Measurements from ENCODE around the gene ATP10A. TPM values are rescaled to one million over a fixed set of nuclear protein-coding genes. Genes with fewer than 3 reads are reported as not detected.

ATP10A gene
- total RNA-seq, 4 donors from 2014 or later, result 1.4 to 10.0 (median 3.6) TPM

DNA sequence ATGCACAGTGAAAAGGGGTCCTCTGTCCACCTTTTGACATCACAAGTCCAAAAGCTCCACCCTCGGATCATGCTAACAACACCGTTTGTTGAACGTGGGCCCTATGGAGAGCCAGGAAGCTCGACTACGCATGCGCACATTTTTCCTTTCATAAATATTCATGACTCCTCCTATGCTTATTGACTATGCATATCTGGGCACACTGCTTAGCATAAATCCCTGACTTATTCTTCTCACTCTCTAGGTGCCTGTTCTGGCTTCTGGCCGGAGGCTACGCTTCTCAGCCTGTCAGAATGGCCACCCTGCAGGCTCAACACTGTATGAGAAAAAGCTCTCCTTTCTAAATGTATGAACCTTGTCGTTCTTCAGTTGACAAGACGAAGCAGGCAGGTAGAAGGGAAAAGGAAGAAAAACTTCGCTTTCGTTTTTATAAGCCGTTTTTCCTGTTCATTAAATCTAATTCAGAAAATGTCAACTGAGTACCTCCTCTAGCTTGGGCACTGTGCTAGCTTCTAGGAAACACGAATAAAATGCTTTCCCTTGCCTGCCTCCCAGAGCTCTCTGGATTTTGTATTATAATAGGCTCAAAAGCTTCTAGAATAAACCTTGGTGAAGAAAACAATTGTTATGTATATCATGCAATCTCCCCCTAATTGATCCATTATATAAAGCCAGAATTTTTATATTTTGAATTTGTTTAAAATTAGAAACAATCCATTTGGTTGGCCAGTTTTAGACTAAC is 207.7 kb downstream of the ATP10A start:
- in situ Hi-C loops (cut with MboI; ENCODE audit: low pct_ligation_motif_present in 1 of 4, low pct_unique_long_range_greater_than_20kb in 1 of 4, low sequenced_read_pairs in 3 of 4), result no loop called here
- H3K4me1 ChIP-seq, result no peaks in the 10 kb centered on the region
- WGBS, 2 donors (ENCODE audit: low coverage in 1 of 2), result 81 to 84% methylated on average over 7 to 14 of the region's 14 CpGs

DNA sequence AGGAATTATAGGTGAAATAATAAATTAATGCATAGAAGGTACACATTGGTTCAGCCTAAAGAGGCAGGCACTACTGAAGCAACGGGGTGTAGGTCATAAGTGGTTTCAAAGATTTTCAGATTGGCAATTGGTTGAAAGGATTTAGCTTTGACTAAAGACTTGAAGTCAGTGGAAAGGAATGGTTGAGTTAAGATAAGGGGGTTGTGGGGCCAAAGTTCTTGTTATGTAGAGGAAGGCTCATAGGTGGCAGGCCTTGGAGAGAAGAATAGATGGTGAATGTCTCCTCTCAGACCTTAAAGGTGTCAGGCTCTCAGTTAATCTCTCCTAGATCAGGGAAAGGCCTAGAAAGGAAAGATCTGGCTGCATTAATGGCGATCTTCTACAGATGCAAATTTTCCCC is 209.8 kb downstream of the ATP10A start:
- Histone ChIP-seq H3K9me3 (no peaks in the 10 kb centered on the region), H3K27me3 (no peaks in the 10 kb centered on the region), H3K4me3 (no peak overlapping the region), H3K36me3 (no peaks in the 10 kb centered on the region), H3K4me1 (no peaks in the 10 kb centered on the region), H3K27ac (no peak overlapping the region)
- TF ChIP-seq POLR2A (IDR thresholded peaks at IDR 0.05) (no peak), EP300 (IDR thresholded peaks at IDR 0.05; ENCODE audit: low read depth) (no peak), POLR2AphosphoS5 (IDR thresholded peaks at IDR 0.05) (no peak)
- TF ChIP-seq, protein P1, sequence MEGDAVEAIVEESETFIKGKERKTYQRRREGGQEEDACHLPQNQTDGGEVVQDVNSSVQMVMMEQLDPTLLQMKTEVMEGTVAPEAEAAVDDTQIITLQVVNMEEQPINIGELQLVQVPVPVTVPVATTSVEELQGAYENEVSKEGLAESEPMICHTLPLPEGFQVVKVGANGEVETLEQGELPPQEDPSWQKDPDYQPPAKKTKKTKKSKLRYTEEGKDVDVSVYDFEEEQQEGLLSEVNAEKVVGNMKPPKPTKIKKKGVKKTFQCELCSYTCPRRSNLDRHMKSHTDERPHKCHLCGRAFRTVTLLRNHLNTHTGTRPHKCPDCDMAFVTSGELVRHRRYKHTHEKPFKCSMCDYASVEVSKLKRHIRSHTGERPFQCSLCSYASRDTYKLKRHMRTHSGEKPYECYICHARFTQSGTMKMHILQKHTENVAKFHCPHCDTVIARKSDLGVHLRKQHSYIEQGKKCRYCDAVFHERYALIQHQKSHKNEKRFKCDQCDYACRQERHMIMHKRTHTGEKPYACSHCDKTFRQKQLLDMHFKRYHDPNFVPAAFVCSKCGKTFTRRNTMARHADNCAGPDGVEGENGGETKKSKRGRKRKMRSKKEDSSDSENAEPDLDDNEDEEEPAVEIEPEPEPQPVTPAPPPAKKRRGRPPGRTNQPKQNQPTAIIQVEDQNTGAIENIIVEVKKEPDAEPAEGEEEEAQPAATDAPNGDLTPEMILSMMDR (IDR thresholded peaks at IDR 0.05), result no peak
- intact Hi-C loops (cut with DNase I; ENCODE audit: low total_unique reads) (no loop called here), in situ Hi-C loops (cut with MboI; ENCODE audit: low pct_ligation_motif_present in 1 of 4, low pct_unique_long_range_greater_than_20kb in 1 of 4, low sequenced_read_pairs in 3 of 4) (no loop called here)
- WGBS, 2 donors (ENCODE audit: low coverage in 1 of 2), result 76% methylated on average over 2 of the region's 2 CpGs
- no peak for DNase-seq

More for the DNA sequence above, 207.7 kb downstream of the ATP10A start:
- DNase-seq, result no peak
- intact Hi-C loops (cut with DNase I; ENCODE audit: low total_unique reads), result no loop called here
- Histone ChIP-seq H3K36me3 (no peaks in the 10 kb centered on the region), H3K27ac (no peak overlapping the region), H3K9me3 (no peaks in the 10 kb centered on the region), H3K4me3 (no peak overlapping the region), H3K27me3 (no peaks in the 10 kb centered on the region)
- TF ChIP-seq POLR2A (IDR thresholded peaks at IDR 0.05), result no peak
- no peak for TF ChIP-seq EP300 (IDR thresholded peaks at IDR 0.05; ENCODE audit: low read depth)

GRCh38 chr15:25652704-25653103 is 210.4 kb downstream of the ATP10A start:
- in situ Hi-C loops (cut with MboI; ENCODE audit: low pct_ligation_motif_present in 1 of 4, low pct_unique_long_range_greater_than_20kb in 1 of 4, low sequenced_read_pairs in 3 of 4), result no loop called here
- no peak overlapping the region for H3K27ac ChIP-seq

GRCh38 chr15:25649390-25649789 is 213.7 kb downstream of the ATP10A start:
- TF ChIP-seq, protein P1 (IDR thresholded peaks at IDR 0.05), result no peak
- TF ChIP-seq POLR2AphosphoS5 (IDR thresholded peaks at IDR 0.05), result no peak
- no peak for TF ChIP-seq EP300 (IDR thresholded peaks at IDR 0.05; ENCODE audit: low read depth)
- TF ChIP-seq POLR2A (IDR thresholded peaks at IDR 0.05), result no peak
- H3K27me3 ChIP-seq, result no peaks in the 10 kb centered on the region
- DNase-seq, result no peak
- WGBS, 2 donors (ENCODE audit: low coverage in 1 of 2), result 46 to 49% methylated on average over 2 of the region's 2 CpGs
- no peak overlapping the region for H3K4me3 ChIP-seq
- intact Hi-C loops (cut with DNase I; ENCODE audit: low total_unique reads) (no loop called here), in situ Hi-C loops (cut with MboI; ENCODE audit: low pct_ligation_motif_present in 1 of 4, low pct_unique_long_range_greater_than_20kb in 1 of 4, low sequenced_read_pairs in 3 of 4) (no loop called here)
- H3K36me3 ChIP-seq, result no peaks in the 10 kb centered on the region
- H3K27ac ChIP-seq, result no peak overlapping the region
- no peaks in the 10 kb centered on the region for H3K4me1 ChIP-seq
- H3K9me3 ChIP-seq, result no peaks in the 10 kb centered on the region

More at GRCh38 chr15:25652704-25653103, 210.4 kb downstream of the ATP10A start:
- Histone ChIP-seq H3K9me3 (no peaks in the 10 kb centered on the region), H3K27me3 (no peaks in the 10 kb centered on the region), H3K36me3 (no peaks in the 10 kb centered on the region), H3K4me3 (no peak overlapping the region), H3K4me1 (no peaks in the 10 kb centered on the region)
- 23% methylated on average over 1 of the region's 1 CpG; no CpG with 5 or more reads in 1 of the 2 donors for WGBS, 2 donors (ENCODE audit: low coverage in 1 of 2)
- no peak for TF ChIP-seq POLR2AphosphoS5 (IDR thresholded peaks at IDR 0.05)
- TF ChIP-seq, protein P1 (IDR thresholded peaks at IDR 0.05), result no peak
- no peak for TF ChIP-seq POLR2A (IDR thresholded peaks at IDR 0.05)
- TF ChIP-seq EP300 (IDR thresholded peaks at IDR 0.05; ENCODE audit: low read depth), result no peak
- no peak for DNase-seq
- intact Hi-C loops (cut with DNase I; ENCODE audit: low total_unique reads), result no loop called here
